Small intestine (tissue), 16 donors: ENCODE results near the gene SCAF8. TPM values are rescaled to one million over a fixed set of nuclear protein-coding genes. Genes with fewer than 3 reads are reported as not detected.

Experiments
- DNase-seq, 2 donors: peaks; one replicate each; pipeline versions ENCODE4 v3.0.0 to v3.0.0-alpha.2; 2013
- FAIRE-seq: peaks from 2 replicates; lab custom pipeline; 2012; peaks lifted over from hg19 to GRCh38; lab: Jason Lieb, UNC
- H3K27ac ChIP-seq, 3 donors: one replicate each; pipeline ENCODE4 v1.5.1; 2013; ENCODE audit warnings: low read length in 2 of 3, mild to moderate bottlenecking in 2 of 3, control low read depth in 1 of 3, inconsistent platforms in 1 of 3, low read depth in 1 of 3, moderate library complexity in 1 of 3
- H3K27me3 ChIP-seq, 3 donors: one replicate each; pipeline ENCODE4 v1.6.1; 2013; ENCODE audit warnings: low read length in 3 of 3, inconsistent platforms in 1 of 3; ENCODE audit not compliant: control insufficient read depth in 3 of 3, insufficient read depth in 3 of 3
- H3K36me3 ChIP-seq, 3 donors: one replicate each; pipeline ENCODE4 v1.6.1; 2013; ENCODE audit warnings: low read length in 3 of 3, inconsistent platforms in 1 of 3, low read depth in 1 of 3, mild to moderate bottlenecking in 1 of 3, moderate library complexity in 1 of 3; ENCODE audit not compliant: control insufficient read depth in 3 of 3, insufficient read depth in 2 of 3
- H3K4me1 ChIP-seq, 3 donors: one replicate each; pipeline ENCODE4 v1.6.1; 2013; ENCODE audit warnings: low read length in 2 of 3, inconsistent platforms in 1 of 3, low read depth in 1 of 3, mild to moderate bottlenecking in 1 of 3, moderate library complexity in 1 of 3; ENCODE audit not compliant: control insufficient read depth in 3 of 3, insufficient read depth in 2 of 3
- H3K4me3 ChIP-seq, 3 donors: one replicate each; pipeline ENCODE4 v1.5.1; 2013; ENCODE audit warnings: low read length in 3 of 3, control low read depth in 1 of 3, inconsistent platforms in 1 of 3, low read depth in 1 of 3, mild to moderate bottlenecking in 1 of 3, moderate library complexity in 1 of 3
- H3K9me3 ChIP-seq, 2 donors: one replicate each; pipeline ENCODE4 v1.6.1; 2013; ENCODE audit warnings: low read depth in 1 of 2, low read length in 1 of 2; ENCODE audit not compliant: control insufficient read depth in 2 of 2, insufficient read depth in 1 of 2
- WGBS, 3 donors: extraction: QIAGEN DNeasy Blood & Tissue Kit; methylation state at CpG; one replicate each; pipeline ENCODE4 v1.1.7; 2013; 5-methylcytosine and 5-hydroxymethylcytosine counted together
- long read RNA-seq, 10 donors: transcript quantifications; one replicate each; lab custom pipeline, GENCODE V29; 2026
- polyA plus RNA-seq, 4 donors: library from polyadenylated mRNA; stranded (reverse) in 3 of 4; unstranded in 1 of 4; fragments of 200-250 nt in 3 of 4; fragments of 120-200 nt in 1 of 4; gene quantifications; one replicate each; pipeline versions ENCODE4 v1.2.1 to v1.2.3, GENCODE V29; 2013
- donor health status: healthy with polysubstance abuse.
- donor health status: control.
- donor health status: control.
- donor health status: Bipolar disorder and iron deficiency.
- donor health status: healthy.

SCAF8 gene
- polyA plus RNA-seq = 10 to 100 TPM in 3 of 4 donors, 1 to 10 TPM in 1; 6.8 to 36.2 (median 10.1) TPM
- long read RNA-seq, donor 1 = 0 reads
- long read RNA-seq, donor 2 = 0 reads
- long read RNA-seq, donor 3 = 0 reads
- long read RNA-seq, donor 4 = 0 reads
- long read RNA-seq, donor 5 = 0 reads
- long read RNA-seq, donor 6 = 0 reads
- long read RNA-seq, donor 7, full-length matches to known transcripts = 2 of 34 reads
- long read RNA-seq, donor 7, partial matches to known transcripts = 32 of 34 reads
- long read RNA-seq, donor 7, other reads (novel, unspliced or antisense) = 0 of 34 reads
- long read RNA-seq, donor 8 = 0 reads
- long read RNA-seq, donor 9 = 0 reads
- long read RNA-seq, donor 10 = 0 reads

DNA sequence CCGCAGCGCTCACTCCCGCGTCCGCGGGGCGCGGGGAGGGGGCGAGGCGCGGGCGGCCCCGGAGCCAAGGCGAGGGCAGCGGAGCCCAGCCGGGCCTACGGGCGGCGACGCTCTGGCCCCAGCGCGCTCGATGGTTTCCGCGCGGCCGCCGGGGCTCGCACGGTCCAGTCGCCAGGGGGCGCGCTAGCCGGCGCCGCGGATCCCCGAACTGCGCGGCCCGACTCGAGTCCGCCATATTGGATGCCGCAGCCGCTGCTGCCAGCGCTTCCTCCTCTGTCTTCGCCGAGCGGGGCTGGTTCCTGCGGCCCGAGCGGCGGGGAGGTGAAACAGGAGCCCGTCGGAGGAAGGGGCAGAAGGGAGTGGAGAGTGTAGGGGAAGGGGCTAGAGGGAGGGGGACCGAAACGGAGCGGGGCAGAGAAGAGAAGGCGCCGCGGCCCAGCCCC is at the start of gene SCAF8:
Gene SCAF8 (plus strand): TSS at position 234 of the 443 bp plus-strand sequence. CDS start 485 bp downstream, outside the sequence.
- H3K27ac ChIP-seq = peak within 1 kb of the TSS; percentile 98 to 100 (median 100)
- 0% methylated on average over 45 to 61 of the region's 61 CpGs for WGBS, 3 donors
- FAIRE-seq (no peak), DNase-seq (peak; percentile 84 to 97)
- H3K4me3 ChIP-seq = peak within 1 kb of the TSS; percentile 87 to 98 (median 96)
- no peaks in the 10 kb centered on the region for H3K27me3 ChIP-seq
- peaks cover 0 to 15% (median 0%) of the 10 kb centered on the region in 3 donors for H3K36me3 ChIP-seq
- no peaks in the 10 kb centered on the region for H3K9me3 ChIP-seq
- H3K4me1 ChIP-seq = peaks cover 0 to 10% (median 0%) of the 10 kb centered on the region in 3 donors

- Histone ChIP-seq H3K36me3 (no peaks in the 10 kb centered on the region), H3K27ac (no peak overlapping the region), H3K9me3 (peaks cover 0 to 3% of the 10 kb centered on the region in 2 donors), H3K4me1 (no peaks in the 10 kb centered on the region), H3K27me3 (no peaks in the 10 kb centered on the region), H3K4me3 (no peak overlapping the region)
- DNase-seq (peak in 1 of 2 donors; percentile 20), FAIRE-seq (no peak)
- WGBS, 3 donors = 15 to 33% (median 16%) methylated on average over 4 of the region's 4 CpGs
These were observed 49.3 kb upstream of the SCAF8 start for GRCh38 chr6:154683756-154684523.

DNA sequence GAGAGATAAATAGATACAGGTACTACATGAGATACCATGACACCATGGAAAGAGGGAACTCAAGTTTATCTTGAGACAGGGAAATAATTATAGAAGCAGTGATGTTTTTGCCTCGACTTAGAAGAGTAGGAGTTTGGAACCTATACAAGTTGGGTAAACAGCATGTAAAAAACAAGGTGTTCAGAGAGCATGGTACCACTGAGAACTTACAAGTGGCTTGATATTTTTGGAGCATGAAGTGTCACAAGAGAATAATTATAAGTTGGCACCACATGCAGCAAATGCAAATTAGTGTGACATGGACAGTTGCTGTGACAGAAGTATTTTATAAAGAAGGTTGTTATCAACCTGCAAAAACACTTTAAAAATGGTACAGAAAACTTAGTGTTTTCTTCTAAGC is 47.1 kb upstream of the SCAF8 start:
- 72 to 84% (median 79%) methylated on average over 1 of the region's 1 CpG for WGBS, 3 donors
- Histone ChIP-seq H3K27ac (no peak overlapping the region), H3K36me3 (no peaks in the 10 kb centered on the region), H3K4me1 (no peaks in the 10 kb centered on the region), H3K4me3 (no peak overlapping the region), H3K9me3 (peaks cover 0 to 3% of the 10 kb centered on the region in 2 donors), H3K27me3 (no peaks in the 10 kb centered on the region)
- no peak for FAIRE-seq
- DNase-seq = no peak

DNA sequence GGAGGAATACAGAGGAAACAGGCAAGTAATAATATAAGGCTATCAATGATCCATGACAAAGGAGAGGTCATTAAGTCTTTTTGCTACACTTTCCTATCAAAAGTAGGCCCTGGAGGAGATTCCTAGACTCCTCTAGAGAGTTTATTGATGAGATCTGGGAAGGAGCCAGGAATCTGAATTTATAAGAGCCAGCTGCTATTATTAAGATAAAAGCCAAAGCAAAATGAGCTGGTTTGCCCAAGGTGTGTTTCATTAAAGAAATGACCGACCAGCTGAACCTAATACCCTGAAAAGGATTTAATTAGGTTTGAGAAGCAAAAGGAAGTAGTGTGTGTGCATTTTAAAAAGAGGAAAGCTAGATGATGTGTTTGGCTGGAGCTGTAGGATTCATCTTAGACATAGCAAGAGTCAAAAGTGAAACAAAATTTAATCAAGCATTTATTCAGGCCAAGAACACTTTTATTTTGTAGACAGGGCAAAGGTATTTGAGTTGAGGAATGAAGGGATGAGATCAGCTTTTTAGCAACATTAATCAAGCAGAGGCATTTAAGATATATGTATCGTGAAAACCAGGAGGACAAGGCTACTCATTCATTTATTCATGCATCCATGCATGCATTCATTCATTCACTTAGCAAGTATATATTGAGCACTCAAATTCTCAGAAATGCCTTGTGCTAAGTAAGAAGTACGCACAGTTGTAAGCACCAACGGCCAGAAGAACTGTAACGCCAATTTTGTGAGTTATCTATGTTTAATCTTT is 43.5 kb upstream of the SCAF8 start:
- peaks cover 0 to 3% of the 10 kb centered on the region in 2 donors for H3K9me3 ChIP-seq
- H3K27me3 ChIP-seq = no peaks in the 10 kb centered on the region
- FAIRE-seq = no peak
- DNase-seq = peak in 1 of 2 donors; percentile 4
- H3K27ac ChIP-seq = no peak overlapping the region
- 42 to 67% (median 50%) methylated on average over 5 of the region's 5 CpGs for WGBS, 3 donors
- H3K4me1 ChIP-seq = no peaks in the 10 kb centered on the region
- no peak overlapping the region for H3K4me3 ChIP-seq
- H3K36me3 ChIP-seq = no peaks in the 10 kb centered on the region

- WGBS, 3 donors = 48 to 76% (median 58%) methylated on average over 4 of the region's 4 CpGs
- DNase-seq = peak; percentile 8 to 55
- Histone ChIP-seq H3K9me3 (peaks cover 0 to 3% of the 10 kb centered on the region in 2 donors), H3K27ac (no peak overlapping the region), H3K36me3 (no peaks in the 10 kb centered on the region), H3K27me3 (no peaks in the 10 kb centered on the region), H3K4me3 (no peak overlapping the region), H3K4me1 (no peaks in the 10 kb centered on the region)
- FAIRE-seq = no peak
These were observed 42.4 kb upstream of the SCAF8 start for GRCh38 chr6:154690857-154691256.

DNA sequence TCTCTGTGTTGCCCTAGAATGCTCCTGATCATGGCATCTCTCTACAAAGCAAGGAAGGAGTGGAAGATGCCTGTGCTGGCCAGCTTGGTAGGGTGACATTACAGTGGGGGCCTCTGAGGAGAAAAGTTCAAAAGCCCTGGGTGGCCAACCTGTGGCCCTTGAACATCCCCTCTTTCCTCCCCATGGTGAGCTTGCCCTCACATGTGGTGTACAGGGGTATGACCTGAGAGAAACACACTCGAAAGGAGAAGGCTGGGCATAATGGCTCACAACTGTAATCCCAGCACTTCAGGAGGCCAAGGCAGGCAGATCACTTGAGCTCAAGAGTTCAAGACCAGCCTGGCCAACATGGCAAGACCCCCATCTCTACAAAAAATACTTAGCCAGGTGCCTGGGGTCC is 36.6 kb upstream of the SCAF8 start:
- Histone ChIP-seq H3K4me3 (no peak overlapping the region), H3K27me3 (no peaks in the 10 kb centered on the region), H3K36me3 (no peaks in the 10 kb centered on the region), H3K9me3 (no peaks in the 10 kb centered on the region), H3K4me1 (no peaks in the 10 kb centered on the region), H3K27ac (no peak overlapping the region)
- FAIRE-seq = no peak
- no peak for DNase-seq
- WGBS, 3 donors = 89 to 90% (median 89%) methylated on average over 1 of the region's 1 CpG

DNA sequence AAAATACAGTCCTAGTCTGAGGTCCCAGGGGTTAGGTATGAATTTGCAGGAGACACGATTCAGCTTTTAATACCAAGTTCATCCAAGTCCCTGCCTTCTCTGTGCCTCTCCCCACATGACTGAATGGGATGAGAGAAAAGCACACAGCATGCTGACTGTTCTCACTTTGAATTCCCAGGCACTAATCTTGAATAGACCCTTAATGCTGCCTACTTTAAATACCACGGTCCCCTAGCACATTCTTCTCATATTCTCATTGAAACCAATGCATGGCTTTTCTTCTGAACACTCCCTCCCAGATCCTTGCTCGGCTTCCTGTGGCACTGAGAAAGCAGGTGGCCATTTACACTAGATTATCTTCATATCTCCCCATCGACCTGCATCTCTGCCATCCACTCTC is 30.1 kb upstream of the SCAF8 start:
- H3K27me3 ChIP-seq = peaks cover 0 to 3% (median 0%) of the 10 kb centered on the region in 3 donors
- H3K27ac ChIP-seq = no peak overlapping the region
- DNase-seq = no peak
- peaks cover 0 to 3% of the 10 kb centered on the region in 2 donors for H3K9me3 ChIP-seq
- H3K36me3 ChIP-seq = no peaks in the 10 kb centered on the region
- H3K4me1 ChIP-seq = no peaks in the 10 kb centered on the region
- no peak for FAIRE-seq
- no peak overlapping the region for H3K4me3 ChIP-seq
- 53 to 70% (median 60%) methylated on average over 4 of the region's 4 CpGs for WGBS, 3 donors
